PC-9 (cell line): ENCODE results near the gene TRAPPC11. TPM values are rescaled to one million over a fixed set of nuclear protein-coding genes. Genes with fewer than 3 reads are reported as not detected.

ENCODE experiments used
- BruUV-seq: library from RNA; stranded (reverse); fragments of 400-500 nt; replicated peaks from 2 replicates; lab custom pipeline; 2021; lab: Mats Ljungman, UMichigan
- CTCF ChIA-PET: fragments of 300-600 bp; sonication (Branson Sonifier 250); formaldehyde crosslinking; loops from one replicate; lab custom pipeline; 2022; ENCODE audit warnings: antibody characterized with exemption; lab: Charles Lee
- POLR2A ChIA-PET: fragments of 300-600 bp; sonication (Branson Sonifier 250); formaldehyde crosslinking; loops from one replicate; lab custom pipeline; 2022; ENCODE audit warnings: antibody characterized with exemption; ENCODE audit not compliant: unreplicated experiment; lab: Charles Lee
- DNase-seq, 2 experiments: peaks; one replicate each; pipeline versions ENCODE4 v3.0.0 to v3.0.0-alpha.2; 2015 to 2022; ENCODE audit warnings: mixed read lengths in 1 of 2
- H2AFZ ChIP-seq: fragments of 200-600 bp; sonication (generic); 2 replicates; pipeline ENCODE4 v1.8.1; 2017; ENCODE audit warnings: antibody characterized with exemption
- H3F3A ChIP-seq: fragments of 200-600 bp; sonication (generic); 2 replicates; pipeline ENCODE4 v1.8.1; 2017; ENCODE audit warnings: antibody characterized with exemption, mild to moderate bottlenecking, low read depth; ENCODE audit not compliant: insufficient read depth
- H3K27ac ChIP-seq: fragments of 200-600 bp; sonication (generic); 2 replicates; pipeline ENCODE4 v1.6.1; 2016; ENCODE audit warnings: mixed run types
- H3K27me3 ChIP-seq: fragments of 200-600 bp; sonication (generic); 2 replicates; pipeline ENCODE4 v1.6.1; 2016; ENCODE audit warnings: low read depth, mixed run types; ENCODE audit not compliant: insufficient read depth
- H3K36me3 ChIP-seq: fragments of 200-600 bp; sonication (generic); 2 replicates; pipeline ENCODE4 v1.6.1; 2016; ENCODE audit warnings: low read depth, mixed run types
- H3K4me1 ChIP-seq: fragments of 200-600 bp; sonication (generic); replicated peaks from 2 replicates; pipeline ENCODE4 v1.6.1; 2016; ENCODE audit warnings: mixed run types; ENCODE audit not compliant: insufficient read depth
- H3K4me2 ChIP-seq: fragments of 200-600 bp; sonication (generic); 2 replicates; pipeline ENCODE4 v1.6.1; 2017; ENCODE audit warnings: mixed run types
- H3K4me3 ChIP-seq: fragments of 200-600 bp; sonication (generic); 2 replicates; pipeline ENCODE4 v1.6.1; 2016; ENCODE audit warnings: mixed run types
- H3K79me2 ChIP-seq: fragments of 200-600 bp; sonication (generic); 2 replicates; pipeline ENCODE4 v1.6.1; 2017; ENCODE audit warnings: low read depth, mixed run types
- H3K9me2 ChIP-seq: fragments of 200-600 bp; sonication (generic); 2 replicates; pipeline ENCODE4 v1.8.1; 2017; ENCODE audit warnings: mild to moderate bottlenecking; ENCODE audit not compliant: insufficient read depth
- H3K9me3 ChIP-seq: fragments of 200-600 bp; sonication (generic); 2 replicates; pipeline ENCODE4 v1.8.1; 2016; ENCODE audit warnings: low read depth; ENCODE audit not compliant: insufficient read depth
- H4K20me1 ChIP-seq: fragments of 200-600 bp; sonication (generic); 2 replicates; pipeline ENCODE4 v1.8.1; 2017; ENCODE audit not compliant: insufficient read depth
- EZH2 ChIP-seq: fragments of 200-600 bp; sonication (generic); IDR thresholded peaks from 2 replicates; pipeline ENCODE4 v1.8.0; 2017; ENCODE audit warnings: antibody characterized with exemption, low read depth
- intact Hi-C: fragments of 100-400 bp; cut with micrococcal nuclease; formaldehyde crosslinking; loops from one replicate; pipeline ENCODE4 v1.10.0; 2022; ENCODE audit not compliant: unreplicated experiment
- total RNA-seq: library from RNA; stranded (reverse); gene quantifications from 2 replicates; pipeline ENCODE4 v1.2.3, GENCODE V29; 2021
- TF ChIP-seq, protein P1 (sequence below): fragments of 200-600 bp; sonication (generic); conservative IDR thresholded peaks from 2 replicates; pipeline ENCODE4 v1.6.1; 2017; ENCODE audit warnings: mixed run types, antibody characterized with exemption, mild to moderate bottlenecking, moderate library complexity

The TRAPPC11 gene
- total RNA-seq, 1 experiment from 2014 or later, result 29.0 TPM

DNA sequence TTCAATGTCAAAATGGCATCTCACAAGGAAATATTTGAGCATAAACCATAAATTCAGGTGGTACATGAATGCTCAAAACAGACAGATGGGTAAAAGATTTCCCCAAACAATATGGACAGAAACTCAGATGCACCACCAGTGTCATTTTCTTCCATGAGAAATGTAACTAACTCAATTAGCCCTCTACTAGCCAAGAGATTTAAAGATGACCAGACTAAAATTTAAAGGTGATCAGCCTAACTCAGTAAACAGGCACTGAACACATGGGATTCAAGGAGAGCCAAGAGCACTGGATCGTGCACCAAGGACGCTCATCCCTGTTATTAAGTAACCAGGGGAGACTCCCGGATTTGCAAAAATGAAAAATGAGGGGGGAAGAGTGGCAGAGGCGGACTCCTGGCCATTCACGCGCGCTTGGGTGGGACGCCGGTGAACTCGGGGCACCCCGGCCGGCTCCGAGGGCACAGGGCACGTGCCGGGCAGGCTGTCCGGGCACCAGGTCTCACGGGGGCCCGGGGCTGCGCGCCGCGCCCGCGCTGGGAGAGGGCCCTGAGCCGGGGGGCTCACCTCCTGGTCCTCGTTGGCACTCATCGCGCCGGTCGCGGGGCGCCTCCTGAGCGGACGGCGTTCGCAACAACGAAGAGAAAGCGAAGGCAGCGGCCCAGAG, 598 bp upstream of the TRAPPC11 start:
- POLR2A ChIA-PET, result no interaction called here
- Histone ChIP-seq H3K9me3 (no peaks in the 10 kb centered on the region), H3K4me3 (peak overlapping the region; percentile 92), H3K9me2 (no peaks in the 10 kb centered on the region), H3F3A (no peaks in the 10 kb centered on the region), H3K4me2 (peak overlapping the region; percentile 82), H4K20me1 (no peaks in the 10 kb centered on the region), H2AFZ (peak overlapping the region; percentile 91), H3K27me3 (no peaks in the 10 kb centered on the region), H3K27ac (no peak overlapping the region), H3K79me2 (peaks cover 31% of the 10 kb centered on the region), H3K4me1 (peaks cover 18% of the 10 kb centered on the region), H3K36me3 (no peaks in the 10 kb centered on the region)
- intact Hi-C loops, result loop anchor here (1.0 to 2.0 kb wide), 2 partner anchors 154 to 186 kb away; no protein-coding TSS in a partner anchor
- CTCF ChIA-PET, result no interaction called here
- TF ChIP-seq, protein P1, sequence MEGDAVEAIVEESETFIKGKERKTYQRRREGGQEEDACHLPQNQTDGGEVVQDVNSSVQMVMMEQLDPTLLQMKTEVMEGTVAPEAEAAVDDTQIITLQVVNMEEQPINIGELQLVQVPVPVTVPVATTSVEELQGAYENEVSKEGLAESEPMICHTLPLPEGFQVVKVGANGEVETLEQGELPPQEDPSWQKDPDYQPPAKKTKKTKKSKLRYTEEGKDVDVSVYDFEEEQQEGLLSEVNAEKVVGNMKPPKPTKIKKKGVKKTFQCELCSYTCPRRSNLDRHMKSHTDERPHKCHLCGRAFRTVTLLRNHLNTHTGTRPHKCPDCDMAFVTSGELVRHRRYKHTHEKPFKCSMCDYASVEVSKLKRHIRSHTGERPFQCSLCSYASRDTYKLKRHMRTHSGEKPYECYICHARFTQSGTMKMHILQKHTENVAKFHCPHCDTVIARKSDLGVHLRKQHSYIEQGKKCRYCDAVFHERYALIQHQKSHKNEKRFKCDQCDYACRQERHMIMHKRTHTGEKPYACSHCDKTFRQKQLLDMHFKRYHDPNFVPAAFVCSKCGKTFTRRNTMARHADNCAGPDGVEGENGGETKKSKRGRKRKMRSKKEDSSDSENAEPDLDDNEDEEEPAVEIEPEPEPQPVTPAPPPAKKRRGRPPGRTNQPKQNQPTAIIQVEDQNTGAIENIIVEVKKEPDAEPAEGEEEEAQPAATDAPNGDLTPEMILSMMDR, result no peak
- TF ChIP-seq EZH2, result no peak
- BruUV-seq, result no TSS peak
- peak in 1 of 2 experiments; percentile 15 for DNase-seq

DNA sequence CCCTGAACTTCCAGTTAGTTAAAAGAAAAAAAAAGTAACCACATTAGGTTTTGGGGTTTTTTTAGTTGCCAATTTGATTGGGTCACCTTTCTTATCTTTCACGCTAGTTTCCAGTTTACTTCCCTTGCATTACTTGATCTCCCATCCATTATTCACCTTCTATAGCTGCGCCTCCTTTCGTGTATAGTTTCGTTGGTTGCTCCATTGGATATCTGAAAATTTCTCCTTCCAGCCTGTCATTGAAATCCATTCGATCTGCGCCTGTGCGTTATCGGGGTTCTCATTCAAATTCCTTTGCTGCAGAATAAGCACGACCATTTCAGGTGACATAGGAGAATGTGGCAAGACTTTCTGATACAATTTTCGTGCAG, 764 bp downstream of the TRAPPC11 start:
- CTCF ChIA-PET, result no interaction called here
- no peak for DNase-seq
- Histone ChIP-seq H3K79me2 (peaks cover 31% of the 10 kb centered on the region), H3K9me3 (no peaks in the 10 kb centered on the region), H3K27ac (peak overlapping the region; percentile 28), H3K27me3 (no peaks in the 10 kb centered on the region), H2AFZ (peak overlapping the region; percentile 91), H3K4me2 (peak overlapping the region; percentile 93), H3K9me2 (no peaks in the 10 kb centered on the region), H3F3A (no peaks in the 10 kb centered on the region), H3K4me3 (peak overlapping the region; percentile 92), H4K20me1 (no peaks in the 10 kb centered on the region), H3K4me1 (peaks cover 18% of the 10 kb centered on the region), H3K36me3 (no peaks in the 10 kb centered on the region)
- intact Hi-C loops, result loop anchor here (1.0 to 2.0 kb wide), 2 partner anchors 156 to 187 kb away; no protein-coding TSS in a partner anchor
- POLR2A ChIA-PET, result no interaction called here
- TF ChIP-seq EZH2, result no peak
- TF ChIP-seq, protein P1, result no peak
- TSS peak; percentile 61 for BruUV-seq

DNA sequence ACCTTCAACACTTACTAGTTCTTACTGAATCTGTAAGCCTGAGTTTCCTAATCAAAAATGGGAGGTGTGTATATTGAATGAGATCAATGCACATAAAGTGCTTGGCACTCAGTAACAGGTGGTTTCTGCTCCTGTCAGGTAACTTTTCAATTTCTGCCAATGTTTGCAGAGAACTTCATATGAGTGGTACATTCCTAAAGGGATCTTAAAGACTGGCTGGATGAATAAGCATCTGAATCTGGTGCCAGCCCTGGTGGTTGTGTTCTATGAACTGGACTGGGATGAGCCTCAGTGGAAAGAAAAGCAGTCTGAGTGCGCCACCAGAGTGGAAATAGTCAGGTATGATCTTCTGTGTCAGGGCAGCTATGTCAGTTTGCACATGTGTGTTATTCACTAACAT, 7.0 kb downstream of the TRAPPC11 start:
- POLR2A ChIA-PET, result no interaction called here
- no peak for DNase-seq
- no peak for TF ChIP-seq EZH2
- TF ChIP-seq, protein P1, result no peak
- intact Hi-C loops, result no loop called here
- Histone ChIP-seq H3K9me2 (no peaks in the 10 kb centered on the region), H3K79me2 (peaks cover under 1% of the 10 kb centered on the region; the same call in 1 of the 2 replicates), H3K27me3 (no peaks in the 10 kb centered on the region), H2AFZ (no peak overlapping the region), H3K27ac (no peak overlapping the region), H3K36me3 (no peaks in the 10 kb centered on the region), H4K20me1 (no peaks in the 10 kb centered on the region), H3K9me3 (no peaks in the 10 kb centered on the region), H3K4me2 (no peak overlapping the region), H3F3A (no peaks in the 10 kb centered on the region), H3K4me1 (no peaks in the 10 kb centered on the region), H3K4me3 (no peak overlapping the region)
- no TSS peak for BruUV-seq
- CTCF ChIA-PET, result no interaction called here
